Stimulated activated naive B cell treated with anti-CD40 and anti-IgM and Interleukin-4, amounts not matched to agents 10 μg/mL and 1 μg/mL and 100 μg/mL, for 72 hours (primary cell): Measurements from ENCODE around the gene WNK3.
"Not testable (repeated sequence)": the region's sequence is repeated elsewhere in the genome, so short reads cannot be mapped to it uniquely, and the experiment has no call there.

Experiments
- ATAC-seq, 2 donors: fragments of 150-1000 bp; cut with Tn5 transposase; replicated peaks; 2 replicates each; pipeline ENCODE4 v1.10.0; 2021; ENCODE audit warnings: moderate library complexity in 1 of 2
- DNase-seq: peaks from one replicate; pipeline ENCODE4 v3.0.0; 2021
- H3K27ac Mint-ChIP-seq: one replicate; pipeline ENCODE4 v1.8.0; 2022; ENCODE audit warnings: mild to moderate bottlenecking, mixed read lengths
- H3K27me3 Mint-ChIP-seq, 2 donors: one replicate each; pipeline ENCODE4 v1.8.0; 2022; ENCODE audit warnings: mixed read lengths in 2 of 2
- H3K36me3 Mint-ChIP-seq, 2 donors: one replicate each; pipeline ENCODE4 v1.8.0; 2022; ENCODE audit warnings: mixed read lengths in 2 of 2, mild to moderate bottlenecking in 1 of 2
- H3K4me1 Mint-ChIP-seq, 2 donors: one replicate each; pipeline ENCODE4 v1.8.0; 2022; ENCODE audit warnings: mixed read lengths in 2 of 2, mild to moderate bottlenecking in 1 of 2
- H3K4me3 Mint-ChIP-seq, 2 donors: one replicate each; pipeline ENCODE4 v1.8.0; 2022; ENCODE audit warnings: mild to moderate bottlenecking in 2 of 2, mixed read lengths in 2 of 2, moderate library complexity in 1 of 2
- H3K9me3 Mint-ChIP-seq, 2 donors: one replicate each; pipeline ENCODE4 v1.8.0; 2022; ENCODE audit warnings: mixed read lengths in 2 of 2, mild to moderate bottlenecking in 1 of 2

Gene WNK3

GRCh38 chrX:54357414-54358377 lies at the start of gene WNK3:
TSS of gene WNK3 (minus strand) at chrX:54358046.
- peak; percentile 66 to 69 for ATAC-seq
- Mint-ChIP-seq H3K36me3 (no peaks in the 10 kb centered on the region), H3K4me3 (peak within 1 kb of the TSS; percentile 85 to 93), H3K27me3 (peaks cover 29 to 43% of the 10 kb centered on the region in 2 donors), H3K27ac (peak within 1 kb of the TSS; percentile 88), H3K9me3 (no peaks in the 10 kb centered on the region), H3K4me1 (peaks cover 9 to 22% of the 10 kb centered on the region in 2 donors)
- DNase-seq, result peak; percentile 4

- no peaks in the 10 kb centered on the region for H3K4me1 Mint-ChIP-seq
- no peak for ATAC-seq
- no peak overlapping the region for H3K4me3 Mint-ChIP-seq
- H3K27me3 Mint-ChIP-seq, result peaks cover 6 to 16% of the 10 kb centered on the region in 2 donors
- no peaks in the 10 kb centered on the region for H3K36me3 Mint-ChIP-seq
- no peak for DNase-seq
- no peak overlapping the region for H3K27ac Mint-ChIP-seq
- no peaks in the 10 kb centered on the region for H3K9me3 Mint-ChIP-seq
Measured at GRCh38 chrX:54407266-54407665, 49.4 kb upstream of the WNK3 start.

GRCh38 chrX:54397113-54397512 lies 39.3 kb upstream of the WNK3 start:
- Mint-ChIP-seq H3K4me1 (no peaks in the 10 kb centered on the region), H3K36me3 (peaks cover 0 to 1% of the 10 kb centered on the region in 2 donors), H3K9me3 (peaks cover 0 to 4% of the 10 kb centered on the region in 2 donors), H3K27ac (no peak overlapping the region), H3K4me3 (no peak overlapping the region), H3K27me3 (no peaks in the 10 kb centered on the region)
- ATAC-seq (no peak), DNase-seq (no peak)

- ATAC-seq, result no peak
- H3K4me3 Mint-ChIP-seq, result no peak overlapping the region
- H3K36me3 Mint-ChIP-seq, result no peaks in the 10 kb centered on the region
- H3K9me3 Mint-ChIP-seq, result no peaks in the 10 kb centered on the region
- no peak for DNase-seq
- no peaks in the 10 kb centered on the region for H3K27me3 Mint-ChIP-seq
- H3K4me1 Mint-ChIP-seq, result no peaks in the 10 kb centered on the region
- no peak overlapping the region for H3K27ac Mint-ChIP-seq
Measured at GRCh38 chrX:54386314-54386713, 28.5 kb upstream of the WNK3 start.

GRCh38 chrX:54384661-54385060 lies 26.8 kb upstream of the WNK3 start:
- not testable (repeated sequence) for H3K9me3 Mint-ChIP-seq, H3K27me3 Mint-ChIP-seq, ATAC-seq, H3K36me3 Mint-ChIP-seq, H3K27ac Mint-ChIP-seq, H3K4me1 Mint-ChIP-seq, DNase-seq, H3K4me3 Mint-ChIP-seq

- H3K27me3 Mint-ChIP-seq, result peaks cover 29 to 43% of the 10 kb centered on the region in 2 donors
- DNase-seq (no peak), ATAC-seq (no peak)
- H3K27ac Mint-ChIP-seq, result no peak overlapping the region
- no peaks in the 10 kb centered on the region for H3K36me3 Mint-ChIP-seq
- no peaks in the 10 kb centered on the region for H3K9me3 Mint-ChIP-seq
- H3K4me1 Mint-ChIP-seq, result peaks cover 9 to 22% of the 10 kb centered on the region in 2 donors
- peak overlapping the region; percentile 85 to 93 for H3K4me3 Mint-ChIP-seq
Measured at GRCh38 chrX:54359408-54359807, 1.6 kb upstream of the WNK3 start.

- peaks cover 29 to 43% of the 10 kb centered on the region in 2 donors for H3K27me3 Mint-ChIP-seq
- H3K4me1 Mint-ChIP-seq, result peaks cover 9 to 22% of the 10 kb centered on the region in 2 donors
- peak; percentile 26 for DNase-seq
- peak overlapping the region; percentile 88 for H3K27ac Mint-ChIP-seq
- no peaks in the 10 kb centered on the region for H3K9me3 Mint-ChIP-seq
- H3K36me3 Mint-ChIP-seq, result no peaks in the 10 kb centered on the region
- peak; percentile 72 to 73 for ATAC-seq
- H3K4me3 Mint-ChIP-seq, result peak overlapping the region; percentile 85 to 93
Measured at GRCh38 chrX:54358424-54359211, 772 bp upstream of the WNK3 start.

GRCh38 chrX:54352677-54353076 lies 5.2 kb downstream of the WNK3 start:
- no peak overlapping the region for H3K27ac Mint-ChIP-seq
- DNase-seq (no peak), ATAC-seq (no peak)
- H3K4me3 Mint-ChIP-seq, result no peak overlapping the region
- H3K27me3 Mint-ChIP-seq, result peaks cover 10 to 17% of the 10 kb centered on the region in 2 donors
- peaks cover 6 to 9% of the 10 kb centered on the region in 2 donors for H3K4me1 Mint-ChIP-seq
- H3K36me3 Mint-ChIP-seq, result no peaks in the 10 kb centered on the region
- no peaks in the 10 kb centered on the region for H3K9me3 Mint-ChIP-seq

GRCh38 chrX:54337383-54337782 lies 20.5 kb downstream of the WNK3 start:
- H3K27ac Mint-ChIP-seq, DNase-seq, H3K36me3 Mint-ChIP-seq, H3K4me1 Mint-ChIP-seq, H3K4me3 Mint-ChIP-seq, H3K9me3 Mint-ChIP-seq, ATAC-seq, H3K27me3 Mint-ChIP-seq: not testable (repeated sequence)

GRCh38 chrX:54325077-54325476 lies 32.8 kb downstream of the WNK3 start:
- Mint-ChIP-seq H3K4me1 (no peaks in the 10 kb centered on the region), H3K4me3 (no peak overlapping the region), H3K36me3 (no peaks in the 10 kb centered on the region), H3K27ac (no peak overlapping the region), H3K27me3 (peaks cover 0 to 7% of the 10 kb centered on the region in 2 donors), H3K9me3 (no peaks in the 10 kb centered on the region)
- ATAC-seq (no peak), DNase-seq (no peak)

- ATAC-seq (no peak), DNase-seq (no peak)
- no peak overlapping the region for H3K4me3 Mint-ChIP-seq
- no peaks in the 10 kb centered on the region for H3K36me3 Mint-ChIP-seq
- peaks cover 0 to 8% of the 10 kb centered on the region in 2 donors for H3K27me3 Mint-ChIP-seq
- H3K4me1 Mint-ChIP-seq, result no peaks in the 10 kb centered on the region
- H3K27ac Mint-ChIP-seq, result no peak overlapping the region
- H3K9me3 Mint-ChIP-seq, result peaks cover 0 to 1% of the 10 kb centered on the region in 2 donors
Measured at GRCh38 chrX:54320067-54320466, 37.8 kb downstream of the WNK3 start.

GRCh38 chrX:54306379-54306778 lies 51.5 kb downstream of the WNK3 start:
- Mint-ChIP-seq H3K36me3 (no peaks in the 10 kb centered on the region), H3K27ac (no peak overlapping the region), H3K9me3 (no peaks in the 10 kb centered on the region), H3K4me1 (no peaks in the 10 kb centered on the region), H3K27me3 (no peaks in the 10 kb centered on the region), H3K4me3 (no peak overlapping the region)
- no peak for ATAC-seq
- DNase-seq, result no peak

- no peaks in the 10 kb centered on the region for H3K9me3 Mint-ChIP-seq
- H3K27me3 Mint-ChIP-seq, result no peaks in the 10 kb centered on the region
- no peaks in the 10 kb centered on the region for H3K4me1 Mint-ChIP-seq
- no peaks in the 10 kb centered on the region for H3K36me3 Mint-ChIP-seq
- DNase-seq (no peak), ATAC-seq (no peak)
- H3K4me3 Mint-ChIP-seq, result no peak overlapping the region
- H3K27ac Mint-ChIP-seq, result no peak overlapping the region
Measured at GRCh38 chrX:54301516-54301915, 56.3 kb downstream of the WNK3 start.

- Mint-ChIP-seq H3K27ac (no peak overlapping the region), H3K36me3 (no peaks in the 10 kb centered on the region), H3K4me3 (no peak overlapping the region), H3K27me3 (peaks cover 0 to 7% of the 10 kb centered on the region in 2 donors), H3K9me3 (no peaks in the 10 kb centered on the region), H3K4me1 (no peaks in the 10 kb centered on the region)
- no peak for DNase-seq
- ATAC-seq, result no peak
Measured at GRCh38 chrX:54294306-54294705, 63.5 kb downstream of the WNK3 start.
